NCI-H524 treated with DMSO at 0.1 percent for 48 hours (cell line): Measurements from ENCODE around the gene SLC12A9.

Experiments
- DNase-seq: peaks from one replicate; lab custom pipeline; 2025; lab: John Stamatoyannopoulos, UW

SLC12A9 gene

DNA sequence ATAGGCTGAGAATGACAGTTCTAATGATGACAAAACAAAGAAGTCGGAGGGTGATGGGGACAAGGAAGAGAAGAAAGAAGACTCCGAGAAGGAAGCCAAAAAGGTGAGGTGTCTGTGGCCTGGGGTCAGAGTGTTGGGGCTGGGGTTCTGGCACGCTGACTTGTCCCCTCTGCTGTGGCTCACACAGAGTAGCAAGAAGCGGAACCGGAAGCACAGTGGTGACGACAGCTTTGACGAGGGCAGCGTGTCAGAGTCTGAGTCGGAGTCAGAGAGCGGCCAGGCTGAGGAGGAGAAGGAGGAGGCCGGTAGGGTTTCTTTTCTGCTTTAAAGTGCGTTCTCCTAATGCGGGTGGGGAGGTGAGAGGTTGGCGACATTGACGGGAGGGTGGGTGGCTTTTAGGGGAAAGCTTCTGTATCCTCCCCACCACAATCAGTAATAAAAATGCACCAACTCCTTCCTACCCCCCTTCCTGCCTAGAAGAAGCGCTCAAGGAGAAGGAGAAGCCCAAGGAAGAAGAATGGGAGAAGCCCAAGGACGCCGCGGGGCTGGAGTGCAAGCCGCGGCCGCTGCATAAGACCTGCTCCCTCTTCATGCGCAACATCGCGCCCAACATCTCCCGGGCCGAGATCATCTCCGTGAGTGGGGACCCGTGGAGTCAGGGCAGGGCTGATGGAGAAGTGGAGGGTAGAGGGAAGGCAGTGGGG lies 32.4 kb downstream of the SLC12A9 start:
- DNase-seq = no peak

DNA sequence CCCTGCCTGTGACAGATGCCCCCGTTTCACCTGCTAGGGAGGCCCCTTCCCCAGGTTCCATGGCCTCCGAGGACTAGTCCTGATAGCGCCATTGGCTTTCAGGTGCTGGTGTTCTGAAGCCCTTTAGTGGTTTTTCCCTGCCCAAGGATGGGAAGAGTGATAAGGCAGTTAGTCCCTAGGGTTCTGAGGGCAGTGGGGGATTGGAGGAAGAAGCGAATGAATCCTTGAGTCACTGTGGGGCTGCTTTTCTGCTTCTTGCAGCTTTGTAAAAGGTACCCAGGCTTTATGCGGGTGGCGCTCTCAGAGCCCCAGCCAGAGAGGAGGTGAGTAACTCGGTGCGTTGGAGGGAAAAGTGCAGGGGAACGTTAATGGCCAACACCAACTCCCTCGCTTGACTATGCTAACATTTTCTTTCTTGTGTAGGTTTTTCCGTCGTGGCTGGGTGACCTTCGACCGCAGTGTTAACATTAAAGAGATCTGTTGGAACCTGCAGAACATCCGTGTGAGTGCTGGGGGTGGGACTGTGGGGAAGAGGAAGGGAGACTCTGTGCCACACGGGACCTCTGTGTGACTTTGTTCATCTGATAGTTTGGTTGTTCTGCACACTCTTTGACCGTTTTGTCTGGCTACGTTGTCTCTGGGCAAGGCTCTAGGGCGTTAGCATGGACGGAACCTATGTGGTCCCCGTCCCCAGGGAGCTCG lies 33.1 kb downstream of the SLC12A9 start:
- no peak for DNase-seq

DNA sequence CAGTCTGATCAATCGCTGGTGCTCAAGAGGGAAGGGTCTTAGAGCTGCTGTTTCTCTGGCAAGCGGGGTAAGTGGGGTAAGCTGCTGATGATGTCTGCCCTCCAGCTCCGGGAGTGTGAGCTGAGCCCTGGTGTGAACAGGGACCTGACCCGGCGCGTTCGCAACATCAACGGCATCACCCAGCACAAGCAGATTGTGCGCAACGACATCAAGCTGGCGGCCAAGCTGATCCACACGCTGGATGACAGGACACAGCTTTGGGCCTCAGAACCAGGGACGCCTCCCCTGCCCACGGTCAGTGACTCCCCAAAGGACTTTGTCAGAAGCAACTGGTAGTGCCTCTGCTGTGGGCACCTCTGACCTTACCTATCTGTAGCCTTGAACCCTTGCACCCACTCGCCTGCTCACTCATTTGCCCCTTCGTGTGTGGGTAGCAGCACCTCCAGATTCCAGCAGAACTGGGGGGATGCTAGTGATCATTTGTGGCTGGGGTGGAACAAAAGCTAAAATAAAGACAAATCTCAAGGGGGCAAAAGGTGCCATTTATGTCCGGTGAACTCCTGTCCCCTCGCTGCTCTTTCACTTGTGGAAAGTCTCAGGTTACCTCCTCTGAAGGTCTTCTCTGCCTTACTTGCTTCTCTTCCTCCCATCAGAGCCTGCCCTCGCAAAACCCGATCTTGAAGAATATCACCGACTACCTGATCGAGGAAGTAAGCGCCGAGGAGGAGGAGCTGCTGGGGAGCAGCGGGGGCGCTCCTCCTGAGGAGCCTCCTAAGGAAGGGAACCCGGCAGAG lies 33.8 kb downstream of the SLC12A9 start:
- DNase-seq = no peak

DNA sequence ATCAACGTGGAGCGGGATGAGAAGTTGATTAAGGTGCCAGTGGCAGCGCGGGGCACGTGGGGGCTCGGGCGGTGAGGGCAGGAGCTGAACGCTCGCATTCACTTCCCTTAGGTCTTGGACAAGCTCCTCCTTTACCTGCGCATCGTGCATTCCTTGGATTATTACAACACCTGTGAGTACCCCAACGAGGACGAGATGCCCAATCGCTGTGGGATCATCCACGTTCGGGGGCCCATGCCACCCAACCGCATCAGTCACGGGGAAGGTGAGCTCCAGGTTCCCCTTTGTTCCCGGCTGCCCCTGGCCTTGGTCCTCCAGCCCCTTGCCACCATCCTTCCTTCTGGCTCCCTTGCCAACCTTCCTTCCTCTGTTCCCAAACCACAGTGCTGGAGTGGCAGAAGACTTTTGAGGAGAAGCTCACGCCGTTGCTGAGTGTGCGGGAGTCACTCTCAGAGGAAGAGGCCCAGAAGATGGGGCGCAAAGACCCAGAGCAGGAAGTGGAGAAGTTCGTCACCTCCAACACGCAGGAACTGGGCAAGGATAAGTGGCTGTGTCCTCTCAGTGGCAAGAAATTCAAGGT lies 34.5 kb downstream of the SLC12A9 start:
- no peak for DNase-seq

DNA sequence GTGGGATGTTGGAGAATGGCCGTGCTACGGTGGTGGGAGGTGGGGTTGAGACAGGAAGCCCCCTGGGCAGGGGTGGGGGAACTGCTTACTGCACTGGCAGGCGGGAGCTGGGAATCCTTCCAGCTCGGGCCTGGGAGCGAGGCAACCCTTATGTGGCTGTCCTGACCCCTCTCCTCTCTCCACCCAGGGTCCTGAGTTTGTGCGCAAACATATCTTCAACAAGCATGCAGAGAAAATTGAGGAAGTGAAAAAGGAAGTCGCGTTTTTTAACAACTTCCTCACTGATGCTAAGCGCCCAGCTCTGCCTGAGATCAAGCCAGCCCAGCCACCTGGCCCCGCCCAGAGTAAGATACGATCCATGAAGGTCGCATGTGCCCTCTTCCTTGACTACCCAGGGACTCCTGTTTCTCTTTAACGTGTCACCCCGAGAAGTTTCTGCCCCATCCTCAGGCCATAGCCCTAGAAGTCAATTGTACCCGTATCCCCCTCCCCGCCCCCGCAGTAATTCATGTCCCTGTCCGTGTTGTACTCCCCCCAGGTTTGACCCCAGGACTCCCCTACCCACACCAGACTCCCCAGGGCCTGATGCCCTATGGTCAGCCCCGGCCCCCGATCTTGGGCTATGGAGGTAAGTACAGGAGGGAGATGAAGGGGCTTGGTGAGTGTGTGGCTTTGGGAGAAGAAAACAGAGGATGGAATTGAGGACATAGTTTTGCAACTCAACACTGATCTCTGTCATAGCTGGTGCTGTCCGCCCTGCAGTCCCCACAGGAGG lies 35.2 kb downstream of the SLC12A9 start:
- no peak for DNase-seq

DNA sequence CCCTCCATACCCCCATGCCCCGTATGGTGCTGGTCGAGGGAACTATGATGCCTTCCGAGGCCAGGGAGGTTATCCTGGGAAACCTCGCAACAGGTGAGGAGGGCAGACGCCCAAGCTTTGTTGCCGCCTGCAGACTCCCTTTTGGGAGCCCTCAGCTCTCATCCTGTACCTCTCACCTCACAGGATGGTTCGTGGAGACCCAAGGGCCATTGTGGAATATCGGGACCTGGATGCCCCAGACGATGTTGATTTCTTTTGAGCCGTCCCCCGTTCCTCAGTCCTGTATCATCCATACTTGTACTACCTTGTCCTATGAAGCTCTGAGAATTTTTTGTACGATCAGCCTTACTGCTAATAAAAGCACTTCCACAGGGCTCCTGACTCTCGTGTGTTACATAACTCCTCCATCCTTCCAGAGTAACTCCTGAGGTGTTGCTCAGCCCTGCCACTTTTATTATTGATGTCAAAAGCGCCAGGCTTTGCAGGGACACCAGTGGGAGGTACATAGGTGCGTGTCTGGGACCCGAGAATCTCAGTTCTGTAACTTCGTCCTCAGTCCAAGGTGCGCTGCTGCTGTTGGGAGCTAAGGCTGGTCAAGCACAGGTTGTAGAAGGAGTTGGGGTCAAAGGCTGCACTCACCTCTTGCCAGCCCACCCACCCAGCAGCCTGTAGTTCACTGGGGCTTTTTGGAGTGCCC lies 35.9 kb downstream of the SLC12A9 start:
- DNase-seq = no peak

DNA sequence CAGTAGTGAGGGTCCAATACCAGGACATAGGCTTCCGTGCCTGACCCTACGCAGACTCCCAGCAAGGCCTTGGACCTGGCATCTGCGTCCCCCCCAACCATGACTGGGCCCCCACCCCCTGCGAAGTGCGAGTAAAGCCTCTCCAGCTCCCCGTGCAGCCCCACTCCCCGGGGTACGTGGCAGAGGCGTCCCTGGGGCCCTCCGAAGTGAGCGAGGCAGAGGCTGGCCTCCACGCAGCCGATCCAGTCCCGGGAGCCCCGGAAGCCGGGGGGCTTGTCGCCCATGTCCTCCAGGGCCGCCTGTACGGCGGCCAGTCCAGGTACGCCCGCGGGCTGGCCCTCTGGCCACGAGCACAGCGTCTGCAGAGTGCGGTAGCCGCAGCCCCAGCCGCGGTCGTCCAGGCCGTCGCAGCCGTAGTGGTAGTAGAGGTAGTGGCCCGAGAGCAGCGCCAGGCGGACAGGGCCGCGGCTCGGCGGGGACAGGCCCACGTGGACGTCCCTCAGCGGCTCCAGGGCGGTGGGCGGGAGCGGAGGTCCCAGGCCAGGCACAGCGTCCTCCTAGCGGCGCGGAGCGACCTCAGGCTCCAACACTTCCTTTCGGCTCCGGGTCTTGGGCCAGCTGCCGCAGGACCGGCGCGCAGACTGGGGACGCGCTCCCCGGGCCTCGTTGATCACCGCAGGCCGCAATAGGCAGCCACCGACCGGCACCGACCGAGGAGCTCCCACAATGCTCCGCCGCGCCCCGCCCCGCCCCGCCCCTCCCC lies 36.7 kb downstream of the SLC12A9 start, which contains the start of gene UFSP1:
UFSP1 (minus strand) TSS at position 728 of the 763 bp plus-strand sequence; CDS start at position 284, 444 bp downstream.
- DNase-seq = no peak

DNA sequence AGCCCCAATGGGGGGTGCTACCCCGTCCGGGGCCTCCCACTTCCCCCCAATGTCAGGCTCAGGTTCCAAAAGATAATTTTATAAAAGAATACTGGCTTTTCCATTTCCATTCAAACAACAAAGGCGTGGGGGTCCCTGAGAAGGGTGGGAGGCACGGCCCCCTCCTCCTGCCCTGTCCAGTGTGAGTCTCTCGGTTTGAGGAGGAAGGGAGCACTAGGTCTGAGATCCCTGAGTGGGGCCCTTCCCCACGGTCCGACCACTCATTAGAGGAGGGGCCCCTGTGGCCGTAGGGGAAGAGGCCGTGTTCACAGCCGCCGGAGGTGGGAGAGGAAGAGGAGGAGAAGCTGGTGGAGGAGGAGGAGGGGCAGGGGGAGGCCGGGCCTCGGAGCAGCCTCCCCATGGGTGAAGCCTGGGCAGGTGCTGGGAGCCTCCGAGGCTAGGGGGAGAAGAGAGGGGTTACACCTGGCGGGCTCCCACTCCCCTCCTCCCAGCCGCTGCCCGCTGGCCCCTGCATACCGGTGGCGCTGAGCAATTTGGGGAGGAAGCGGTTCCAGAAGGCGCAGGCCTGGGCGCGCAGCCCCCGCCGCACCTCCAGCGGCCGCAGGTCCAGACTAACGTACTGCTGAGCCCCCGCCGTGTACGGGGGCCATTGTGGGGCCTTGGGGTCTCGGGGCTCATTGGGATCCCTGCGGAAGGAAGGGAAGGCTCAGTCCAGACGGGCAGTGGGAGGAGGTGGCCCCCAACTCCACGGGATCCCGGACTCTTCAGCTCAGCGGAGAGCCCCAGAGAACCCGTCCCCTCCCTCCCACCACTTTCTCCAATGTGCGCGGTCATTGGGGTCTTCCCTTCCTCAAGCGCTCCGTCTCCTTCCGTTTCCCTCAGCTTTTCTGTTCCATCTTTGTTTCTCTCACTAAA lies 38.4 kb downstream of the SLC12A9 start:
- no peak for DNase-seq

DNA sequence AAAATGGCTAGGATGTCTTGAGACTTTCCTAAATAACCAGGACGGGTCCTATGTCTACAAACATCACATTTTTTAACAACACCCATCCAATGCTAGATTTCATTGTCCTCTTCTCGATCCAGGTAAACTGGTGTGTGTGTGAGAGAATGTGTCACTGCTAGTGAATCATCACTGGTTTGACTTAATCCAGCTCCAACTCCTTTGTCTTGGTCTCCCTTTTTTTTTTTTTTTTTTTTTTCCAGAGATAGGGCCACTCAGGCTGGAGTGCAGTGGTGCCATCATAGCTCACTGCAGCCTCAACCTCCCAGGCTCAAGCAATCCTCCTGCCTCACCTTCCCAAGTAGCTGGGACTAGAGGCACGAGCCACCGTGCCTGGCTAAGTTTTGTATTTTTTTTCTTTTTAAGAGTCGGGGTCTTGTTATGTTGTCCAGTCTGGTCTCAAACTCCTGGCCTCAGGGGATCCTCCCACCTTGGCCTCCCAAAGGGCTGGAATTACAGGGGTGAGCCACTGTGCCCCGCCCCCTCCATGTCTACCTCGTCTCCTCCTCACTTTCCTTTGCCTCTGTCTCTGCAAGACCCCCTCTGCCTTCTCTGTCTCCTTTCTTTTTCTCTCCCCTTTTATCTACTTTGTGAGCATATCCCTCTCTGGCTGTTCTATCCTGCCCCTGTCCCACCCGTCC lies 39.2 kb downstream of the SLC12A9 start:
- no peak for DNase-seq

DNA sequence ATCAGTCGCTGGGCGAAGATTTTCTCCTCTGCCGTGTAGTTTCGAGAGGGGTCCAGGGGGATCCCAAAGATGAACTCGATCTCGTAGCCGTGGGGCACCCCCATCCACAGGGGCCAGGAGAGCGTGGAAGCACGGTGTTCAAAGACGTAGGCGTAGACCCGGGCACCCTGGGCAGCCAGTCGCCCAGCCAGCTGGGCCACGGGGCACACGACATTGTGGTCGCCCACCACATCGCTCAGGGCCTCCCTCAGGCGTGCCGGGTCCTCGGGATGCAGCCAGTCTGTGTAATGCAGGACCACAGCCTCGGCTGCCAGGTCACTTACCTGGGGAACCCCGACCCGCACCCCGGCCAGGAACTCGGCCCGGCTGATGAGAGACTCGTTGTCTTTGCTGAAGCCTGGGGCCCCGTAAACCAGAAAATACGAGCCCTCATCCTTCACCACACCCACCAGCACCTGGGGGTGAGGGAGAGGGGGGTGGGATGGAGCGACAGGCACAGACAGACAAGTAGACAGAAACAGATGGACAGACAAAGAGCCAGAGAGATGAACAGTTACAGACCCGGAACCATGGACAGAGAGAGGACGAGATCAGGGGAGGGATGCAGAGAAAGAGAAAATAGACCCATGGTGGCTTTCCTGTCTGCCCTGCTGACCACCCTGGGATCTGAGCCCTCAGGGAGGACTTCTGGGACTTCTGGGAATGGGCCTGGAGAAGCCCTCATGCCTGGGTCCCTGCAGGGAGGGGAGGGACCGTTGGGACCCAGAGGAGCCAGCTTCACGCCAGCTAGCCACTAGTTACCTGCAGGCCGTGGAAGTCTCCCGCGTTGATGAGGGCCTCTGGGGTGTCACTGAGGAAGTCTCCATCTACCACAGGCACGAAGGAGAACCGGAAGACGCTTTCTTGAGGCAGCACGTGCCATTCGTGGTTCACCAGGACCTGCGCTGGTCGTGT lies 40.1 kb downstream of the SLC12A9 start:
- DNase-seq = no peak

DNA sequence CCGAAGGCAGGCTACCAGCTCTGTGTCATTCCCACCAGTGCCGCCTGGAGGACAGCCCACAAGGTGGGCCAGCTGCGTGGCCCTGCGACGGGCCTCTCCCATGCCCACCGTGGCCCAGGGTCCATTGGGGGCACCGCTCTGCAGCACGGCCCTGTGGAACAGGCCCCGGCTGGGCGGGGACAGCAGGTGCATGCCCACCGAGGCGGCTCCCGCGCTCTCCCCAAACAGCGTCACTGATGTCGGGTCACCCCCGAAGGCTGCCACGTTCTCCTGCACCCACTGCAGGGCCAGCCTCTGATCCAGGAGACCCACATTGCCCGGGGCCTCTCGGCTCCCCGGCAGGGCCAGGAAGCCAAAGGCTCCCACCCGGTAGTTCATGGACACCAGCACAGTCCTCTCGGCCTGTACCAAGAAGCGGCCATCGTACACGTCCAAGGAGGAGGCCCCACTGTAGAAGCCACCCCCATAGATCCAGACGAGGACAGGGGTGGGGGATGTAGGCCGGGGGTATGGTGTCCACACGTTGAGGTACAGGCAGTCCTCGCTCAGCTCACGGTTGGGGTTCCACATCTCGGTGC lies 40.9 kb downstream of the SLC12A9 start:
- no peak for DNase-seq

DNA sequence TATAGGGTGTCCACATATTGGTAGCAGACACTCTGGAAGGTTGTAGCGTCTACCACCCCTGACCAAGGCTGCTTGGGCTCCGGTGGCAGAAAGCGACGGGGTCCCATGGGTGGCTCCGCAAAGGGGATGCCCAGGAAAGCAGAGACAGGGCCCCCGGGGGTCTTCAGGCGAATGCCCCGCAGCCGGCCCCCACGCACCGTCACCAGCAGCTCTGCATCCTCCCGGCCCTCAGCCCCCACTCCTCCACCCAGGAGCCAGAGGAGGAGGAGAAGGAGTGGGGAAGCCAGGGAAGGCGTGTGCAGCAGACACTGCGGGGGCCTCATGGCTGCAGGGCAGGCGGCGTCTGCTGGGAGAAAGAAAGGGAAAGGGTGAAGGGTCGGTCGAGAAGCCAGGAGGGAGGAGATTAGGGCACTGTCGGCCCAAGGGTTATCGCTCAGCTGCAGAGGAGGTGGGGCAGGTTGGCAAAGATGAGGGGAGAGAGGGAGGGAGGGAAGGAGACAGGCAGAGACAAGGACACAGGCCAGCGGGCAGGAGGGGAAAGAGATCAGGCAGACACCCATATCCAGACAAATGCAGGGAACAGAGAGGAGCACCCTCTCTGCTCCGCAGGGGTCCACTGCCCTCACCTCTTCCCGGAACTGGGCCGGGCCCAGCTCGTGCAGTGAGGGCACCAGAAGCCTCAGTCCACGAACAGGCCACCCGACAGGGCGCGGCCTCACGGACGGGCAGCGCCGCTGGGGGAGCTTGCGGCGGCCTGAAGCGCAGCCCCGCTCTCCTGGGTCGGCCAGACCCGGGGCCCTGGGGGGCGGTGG lies 41.6 kb downstream of the SLC12A9 start:
- DNase-seq = no peak

DNA sequence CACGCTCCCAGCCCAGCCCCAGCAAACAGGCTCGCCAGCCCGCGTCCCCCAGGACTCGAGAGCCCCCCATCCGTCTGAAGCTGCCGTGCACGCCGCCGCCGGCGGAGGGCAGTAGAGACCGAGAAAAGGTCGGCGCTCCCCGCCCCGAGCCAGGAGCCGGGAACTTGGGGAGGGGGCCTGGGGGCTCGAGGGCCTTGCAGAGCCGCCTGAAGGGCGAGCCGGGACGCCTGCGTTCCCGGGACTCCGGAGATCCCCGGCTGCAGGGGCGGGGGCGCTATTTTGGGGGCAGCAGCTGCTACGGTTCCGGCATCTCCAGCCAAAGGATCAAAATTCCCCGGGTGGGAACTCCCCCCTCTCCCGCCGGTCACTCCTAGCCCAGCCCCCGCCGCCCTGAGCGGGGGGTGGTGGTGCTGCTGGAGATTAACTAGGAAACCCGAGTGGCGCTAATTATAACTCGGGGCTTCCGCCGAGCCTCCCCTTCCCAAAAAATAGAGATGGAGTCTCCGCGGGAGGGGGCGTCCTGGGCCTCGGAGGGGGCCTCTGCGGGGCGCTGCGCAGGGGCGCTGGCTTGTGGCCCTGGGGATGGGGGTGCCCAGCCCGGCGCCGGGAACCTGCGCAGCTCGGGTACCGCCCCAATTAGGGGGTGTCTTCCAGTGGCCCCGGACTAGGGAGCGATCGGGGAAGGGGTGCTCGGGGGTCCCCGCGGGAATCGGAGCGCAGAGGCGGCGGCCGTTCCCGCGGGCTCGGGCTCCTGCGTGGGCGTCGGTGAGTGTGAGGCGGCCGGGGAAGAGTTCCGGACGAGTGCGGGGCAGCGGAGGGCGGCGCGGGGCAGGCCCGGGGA lies 42.6 kb downstream of the SLC12A9 start:
- DNase-seq = no peak

DNA sequence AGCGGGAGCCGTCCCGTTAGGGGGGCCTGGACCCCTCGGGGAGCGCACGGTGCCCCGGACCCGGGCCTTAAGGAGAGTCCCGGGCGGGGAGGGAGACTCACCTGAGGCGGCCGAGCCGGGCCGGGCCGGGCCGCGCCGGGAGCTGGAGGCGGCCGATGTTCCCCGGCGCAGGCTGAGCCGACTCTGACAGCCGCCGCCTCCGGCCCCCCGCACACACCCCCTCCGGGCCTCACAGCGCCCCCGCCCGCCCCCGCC lies 43.1 kb downstream of the SLC12A9 start, which contains the start of gene ACHE:
ACHE (minus strand) TSS at position 188 of the 255 bp plus-strand sequence. CDS start 1,656 bp downstream, outside the sequence.
- DNase-seq = no peak

DNA sequence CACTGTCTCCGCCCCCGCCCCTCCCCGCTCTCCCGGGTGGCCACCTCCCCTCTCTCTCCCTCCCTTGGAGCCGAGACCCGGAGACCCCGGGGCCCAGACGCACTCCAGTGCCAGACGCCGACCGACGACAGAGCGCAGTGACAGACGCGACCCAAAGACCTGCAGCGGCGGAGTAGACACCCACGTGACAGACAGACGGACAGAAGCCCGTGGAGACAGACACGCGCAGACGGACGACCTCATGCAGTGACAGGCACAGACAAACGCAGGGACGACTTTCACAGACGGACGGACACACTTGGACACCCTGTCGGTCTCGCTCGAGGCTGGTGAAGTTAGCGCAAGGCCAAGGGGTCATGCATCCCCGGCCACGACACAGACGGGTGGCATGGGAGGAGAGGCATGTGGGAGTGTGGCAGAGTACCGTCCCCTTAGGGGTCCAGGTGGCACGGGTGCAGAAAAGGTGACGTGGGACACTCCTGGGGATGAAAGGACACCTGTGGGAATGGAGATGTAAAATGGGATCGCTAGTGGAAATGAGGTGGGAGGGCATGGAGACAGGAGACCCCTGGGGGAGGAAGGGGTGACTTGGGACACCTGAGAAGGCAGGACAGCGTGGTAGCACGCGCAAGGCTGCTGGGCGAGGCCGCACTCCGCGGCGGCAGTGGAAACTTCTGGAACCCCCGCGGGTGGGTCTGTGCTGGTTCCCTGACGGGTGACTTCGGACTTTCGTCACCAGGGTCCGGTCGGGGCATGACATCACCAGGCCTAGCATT lies 43.6 kb downstream of the SLC12A9 start:
- DNase-seq = no peak
